Measurements from ENCODE around the gene PPP1R16B. TPM values are rescaled to one million over a fixed set of nuclear protein-coding genes. Genes with fewer than 3 reads are reported as not detected.
A peak's percentile ranks its signal among the peaks of the same experiment; 100 is the strongest.

The PPP1R16B gene
- total and polyA plus RNA-seq, 10 of the 15 experiments (the other 5 are each of a cell fraction or from before 2014, with no cell fraction given) = 13.4 to 90.2 (median 66.7) TPM

- POLR2A ChIA-PET = no interaction called here
- Histone ChIP-seq H3K4me1 (ENCODE audit: control insufficient read depth, insufficient read depth, low read length) (no peaks in the 10 kb centered on the region), H3K27ac (ENCODE audit: control insufficient read depth, insufficient read depth) (no peak overlapping the region), H4K20me1 (ENCODE audit: control insufficient read depth, insufficient read depth) (no peaks in the 10 kb centered on the region), H2AFZ (ENCODE audit: control insufficient read depth, low read depth, low read length) (no peak overlapping the region), H3K4me2 (ENCODE audit: control insufficient read depth, insufficient read depth) (no peak overlapping the region), H3K27me3 (replicated peaks in 1 of 2; ENCODE audit: control insufficient read depth in 2 of 2, insufficient read depth in 2 of 2, low read length in 1 of 2) (no peaks in the 10 kb centered on the region), H3K79me2 (ENCODE audit: control insufficient read depth, insufficient read depth, low read length) (no peaks in the 10 kb centered on the region), H3K9me3 (replicated peaks; ENCODE audit: control insufficient read depth, insufficient read depth, low read length) (no peaks in the 10 kb centered on the region; the same call in 2 of the 3 replicates), H3K36me3 (ENCODE audit: control insufficient read depth in 2 of 2, insufficient read depth in 2 of 2, low read length in 1 of 2) (peaks cover 61 to 64% of the 10 kb centered on the region in 2 experiments), H3K9ac (ENCODE audit: control insufficient read depth, insufficient read depth, low read length) (no peak overlapping the region), H3K4me3 (no peak overlapping the region)
- CTCF ChIA-PET = no interaction called here
- DNase-seq (ENCODE audit: low read depth, low spot score) (no peak), ATAC-seq (no peak), FAIRE-seq (no peak)
- RAD21 ChIA-PET (ENCODE audit: unreplicated experiment) = no interaction called here
- intact Hi-C loops (cut with micrococcal nuclease; ENCODE audit: unreplicated experiment) = no loop called here
- SMC1A ChIA-PET (ENCODE audit: uncharacterized antibody, unreplicated experiment) = interaction anchor here (1.4 kb wide), 1 partner anchor 11 kb away, joined by 4 read pairs; no protein-coding TSS in a partner anchor
- TF ChIP-seq POLR2A (IDR thresholded peaks at IDR 0.05; ENCODE audit: low read depth, low read length) (peak; percentile 27; the same call in 1 of the 2 replicates), ATF7 (IDR thresholded peaks at IDR 0.05; ENCODE audit: low read depth) (no peak)
- BruUV-seq (replicated peaks) = no TSS peak
- in situ Hi-C loops (cut with MboI) = no loop called here
- WGBS (ENCODE audit: insufficient coverage, insufficient replicate concordance, low lambda C conversion rate, missing lambda C conversion rate) = 77% methylated on average over 5 of the region's 5 CpGs
Observed at GRCh38 chr20:38903335-38903734, 97.8 kb downstream of the PPP1R16B start.

- Histone ChIP-seq H2AFZ (ENCODE audit: control insufficient read depth, low read depth, low read length) (no peak overlapping the region), H3K79me2 (ENCODE audit: control insufficient read depth, insufficient read depth, low read length) (no peaks in the 10 kb centered on the region), H3K9me3 (replicated peaks; ENCODE audit: control insufficient read depth, insufficient read depth, low read length) (no peaks in the 10 kb centered on the region; the same call in 2 of the 3 replicates), H3K36me3 (ENCODE audit: control insufficient read depth in 2 of 2, insufficient read depth in 2 of 2, low read length in 1 of 2) (peaks cover 59 to 63% of the 10 kb centered on the region in 2 experiments), H3K27me3 (replicated peaks in 1 of 2; ENCODE audit: control insufficient read depth in 2 of 2, insufficient read depth in 2 of 2, low read length in 1 of 2) (no peaks in the 10 kb centered on the region), H3K27ac (ENCODE audit: control insufficient read depth, insufficient read depth) (no peak overlapping the region), H3K4me1 (ENCODE audit: control insufficient read depth, insufficient read depth, low read length) (no peaks in the 10 kb centered on the region), H4K20me1 (ENCODE audit: control insufficient read depth, insufficient read depth) (no peaks in the 10 kb centered on the region), H3K4me2 (ENCODE audit: control insufficient read depth, insufficient read depth) (no peak overlapping the region), H3K9ac (ENCODE audit: control insufficient read depth, insufficient read depth, low read length) (no peak overlapping the region), H3K4me3 (no peak overlapping the region)
- intact Hi-C loops (cut with micrococcal nuclease; ENCODE audit: unreplicated experiment) = no loop called here
- no peak for FAIRE-seq
- SMC1A ChIA-PET (ENCODE audit: uncharacterized antibody, unreplicated experiment) = interaction anchor here (0.8 to 1.5 kb wide), 4 partner anchors 18 to 257 kb away, joined by 3 to 6 read pairs (median 4); no protein-coding TSS in a partner anchor
- CTCF ChIA-PET = interaction anchor here (0.7 kb wide), 2 partner anchors 12 to 130 kb away, joined by 3 read pairs; no protein-coding TSS in a partner anchor
- DNase-seq (ENCODE audit: low read depth, low spot score) = no peak
- RAD21 ChIA-PET (ENCODE audit: unreplicated experiment) = no interaction called here
- POLR2A ChIA-PET = no interaction called here
- no peak for ATAC-seq
- BruUV-seq (replicated peaks) = no TSS peak
- in situ Hi-C loops (cut with MboI) = no loop called here
- 95% methylated on average over 1 of the region's 1 CpG for WGBS (ENCODE audit: insufficient coverage, insufficient replicate concordance, low lambda C conversion rate, missing lambda C conversion rate)
- no peak for TF ChIP-seq SIN3A (IDR thresholded peaks at IDR 0.05; ENCODE audit: low read depth, low read length)
- TF ChIP-seq RBBP5 (conservative IDR thresholded peaks at IDR 0.05) = no peak
- no peak for TF ChIP-seq SUPT20H (IDR thresholded peaks at IDR 0.05; ENCODE audit: borderline replicate concordance, control insufficient read depth, low read depth, low read length)
- no peak for TF ChIP-seq PAX8 (IDR thresholded peaks at IDR 0.05)
- TF ChIP-seq ATF7 (IDR thresholded peaks at IDR 0.05; ENCODE audit: low read depth) = no peak
- no peak for TF ChIP-seq RCOR1 (conservative IDR thresholded peaks at IDR 0.05; ENCODE audit: low read depth, low read length)
- no peak for TF ChIP-seq WRNIP1 (IDR thresholded peaks at IDR 0.05; ENCODE audit: borderline replicate concordance, low read depth, low read length)
- no peak for TF ChIP-seq ZBTB40 (IDR thresholded peaks at IDR 0.05; ENCODE audit: borderline replicate concordance)
- TF ChIP-seq CEBPB (IDR thresholded peaks at IDR 0.05; ENCODE audit: borderline replicate concordance in 1 of 2, low read depth in 2 of 2, low read length in 2 of 2) = no peak
- TF ChIP-seq CBX5 (IDR thresholded peaks at IDR 0.05; ENCODE audit: low read depth) = no peak
Observed at GRCh38 chr20:38905375-38905774, 99.9 kb downstream of the PPP1R16B start.

All from GM12878 (cell line).